K562 (cell line): ENCODE results near the gene ZNF622. TPM values are rescaled to one million over a fixed set of nuclear protein-coding genes. Genes with fewer than 3 reads are reported as not detected.

Experiments
- ATAC-seq: fragments of 200-7000 bp; cut with Tn5 transposase; 3 replicates; pipeline ENCODE4 v1.9.1; 2020; ENCODE audit warnings: moderate library complexity
- BruUV-seq: library from RNA; stranded (reverse); fragments of 400-500 nt; replicated peaks from 2 replicates; lab custom pipeline; 2021; lab: Mats Ljungman, UMichigan
- CTCF ChIA-PET: fragments of 300-600 bp; formaldehyde crosslinking; extraction: SDS; loops from one replicate; lab custom pipeline; 2021; ENCODE audit warnings: low intra/inter-chr PET ratio; lab: Yijun Ruan, JAX
- POLR2A ChIA-PET: fragments of 300-600, 350-650 bp; sonication (Branson Sonifier 250); formaldehyde crosslinking; extraction: SDS; loops from one replicate; lab custom pipeline; 2021; ENCODE audit warnings: antibody characterized with exemption, inconsistent platforms; lab: Yijun Ruan, JAX
- DNase-seq, 4 experiments: peaks; one replicate each; pipeline versions ENCODE4 v3.0.0 to v3.0.0-alpha.2; 2011 to 2018; ENCODE audit warnings: low spot score in 3 of 4, mixed read lengths in 3 of 4; ENCODE audit errors: extremely low read depth in 1 of 4
- FAIRE-seq: peaks from 2 replicates; lab custom pipeline; 2011; peaks lifted over from hg19 to GRCh38; lab: Jason Lieb, UNC
- H2AFZ ChIP-seq: 2 replicates; pipeline ENCODE4 v1.6.0; 2011; ENCODE audit warnings: low read depth, low read length, control low read depth, inconsistent platforms
- H3K27ac ChIP-seq: fragments of 200-600 bp; 3 replicates; pipeline ENCODE4 v1.8.0; 2011; ENCODE audit warnings: low read depth, mild to moderate bottlenecking, control low read depth, inconsistent platforms, low read length, moderate library complexity, mixed read lengths; ENCODE audit errors: extremely low read depth
- H3K27me3 ChIP-seq, 2 experiments: fragments of 300-600 bp in 1 of 2; 2 replicates in 1 of 2; 3 replicates in 1 of 2; pipeline versions ENCODE4 v1.6.0 to v1.8.0; 2011; ENCODE audit warnings: inconsistent platforms in 2 of 2, low read length in 2 of 2, mild to moderate bottlenecking in 1 of 2, mixed read lengths in 1 of 2, moderate library complexity in 1 of 2; ENCODE audit not compliant: control insufficient read depth in 2 of 2, insufficient read depth in 2 of 2
- H3K36me3 ChIP-seq: fragments of 300-600 bp; 3 replicates; pipeline ENCODE4 v1.8.0; 2011; ENCODE audit warnings: mild to moderate bottlenecking, low read length, inconsistent platforms; ENCODE audit not compliant: control insufficient read depth, insufficient read depth
- H3K4me1 ChIP-seq, 2 experiments: fragments of 200-600 bp in 1 of 2; replicated peaks in 1 of 2; 2 replicates in 1 of 2; 3 replicates in 1 of 2; pipeline versions ENCODE4 v1.5.1 to v1.8.0; 2011; ENCODE audit warnings: inconsistent platforms in 2 of 2, low read length in 2 of 2, mild to moderate bottlenecking in 1 of 2, mixed read lengths in 1 of 2, moderate library complexity in 1 of 2; ENCODE audit not compliant: control insufficient read depth in 2 of 2, insufficient read depth in 2 of 2
- H3K4me2 ChIP-seq: 2 replicates; pipeline ENCODE4 v1.6.1; 2011; ENCODE audit warnings: low read length, control low read depth, inconsistent platforms, mixed read lengths; ENCODE audit not compliant: insufficient read depth
- H3K4me3 ChIP-seq: fragments of 200-600 bp; sonication (generic), shearing (Covaris generic); 2 replicates; pipeline ENCODE4 v1.5.1; 2016; ENCODE audit warnings: control low read depth, inconsistent platforms
- H3K79me2 ChIP-seq: fragments of 200-600 bp; 3 replicates; pipeline ENCODE4 v1.8.0; 2011; ENCODE audit warnings: low read length, inconsistent platforms; ENCODE audit not compliant: control insufficient read depth, insufficient read depth
- H3K9ac ChIP-seq, 2 experiments: 2 replicates each; pipeline versions ENCODE4 v1.6.0 to v1.6.1; 2011; ENCODE audit warnings: low read depth in 2 of 2, low read length in 2 of 2, control low read depth in 1 of 2, inconsistent platforms in 1 of 2, mild to moderate bottlenecking in 1 of 2, mixed read lengths in 1 of 2; ENCODE audit not compliant: insufficient read depth in 1 of 2
- H3K9me1 ChIP-seq: one replicate; pipeline ENCODE4 v1.6.0; 2011; ENCODE audit warnings: inconsistent platforms, mild to moderate bottlenecking, low read length, moderate library complexity; ENCODE audit not compliant: control insufficient read depth, insufficient read depth
- H3K9me3 ChIP-seq: replicated peaks from 2 replicates; pipeline ENCODE4 v1.5.1; 2011; ENCODE audit warnings: low read depth, low read length, inconsistent platforms; ENCODE audit not compliant: control insufficient read depth, insufficient read depth
- H4K20me1 ChIP-seq: replicated peaks from 2 replicates; pipeline ENCODE4 v1.6.1; 2011; ENCODE audit warnings: low read length, inconsistent platforms, mixed read lengths; ENCODE audit not compliant: control insufficient read depth, insufficient read depth
- CHAMP1 ChIP-seq: fragments of 450-650 bp; IDR thresholded peaks from 2 replicates; pipeline ENCODE4 v1.6.1; 2016; ENCODE audit warnings: mild to moderate bottlenecking
- EZH2 ChIP-seq: IDR thresholded peaks from 2 replicates; pipeline ENCODE4 v1.6.1; 2012; ENCODE audit warnings: low read depth, mild to moderate bottlenecking, inconsistent platforms, low read length, borderline replicate concordance
- HOMEZ ChIP-seq: fragments of 250-450 bp; sonication (Bioruptor Pico); IDR thresholded peaks from 2 replicates; pipeline ENCODE4 v1.4.0; 2020; ENCODE audit warnings: mild to moderate bottlenecking, moderate library complexity
- LCOR ChIP-seq: sonication (generic); formaldehyde crosslinking; IDR thresholded peaks from 2 replicates; pipeline ENCODE4 v1.8.0; 2022; ENCODE audit warnings: mild to moderate bottlenecking, missing genetic modification reagents
- MTF1 ChIP-seq: fragments of 250-450 bp; sonication (Bioruptor Pico); IDR thresholded peaks from 2 replicates; pipeline ENCODE4 v1.9.0; 2021; ENCODE audit warnings: moderate library complexity, mild to moderate bottlenecking, inconsistent platforms, borderline replicate concordance
- SFPQ ChIP-seq: fragments of 200-400 bp; formaldehyde crosslinking; IDR thresholded peaks from 2 replicates; pipeline ENCODE4 v1.6.1; 2017; ENCODE audit warnings: mild to moderate bottlenecking, low read depth, low read length, moderate library complexity
- ZNF146 ChIP-seq: IDR thresholded peaks from one replicate; pipeline ENCODE4 v1.6.1; 2018; ENCODE audit warnings: missing compliant biosample characterization; ENCODE audit not compliant: unreplicated experiment
- WGBS: fragments of 100-300 bp; shearing (Covaris generic); methylation state at CpG from one replicate; pipeline ENCODE4 v1.1.6; 2016; ENCODE audit warnings: low coverage, mixed read lengths; ENCODE audit not compliant: insufficient coverage; ENCODE audit errors: missing lambda C conversion rate; 5-methylcytosine and 5-hydroxymethylcytosine counted together
- in situ Hi-C: fragments of 300-500 bp; cut with MboI; formaldehyde crosslinking; loops from 4 replicates; pipeline ENCODE4 v1.15.0; 2018; ENCODE audit warnings: inconsistent platforms, mixed read lengths
- intact Hi-C: fragments of 100-400 bp; cut with micrococcal nuclease; formaldehyde crosslinking; loops from 2 replicates; pipeline ENCODE4 v1.14.2; 2022
- polyA plus RNA-seq, 8 experiments: library from polyadenylated mRNA; depleted of rRNA in 4 of 8; stranded (reverse) in 5 of 8; unstranded in 3 of 8; fragments of >200 nt; fragmentation: Nextera tagmentation in 2 of 8; fragmentation: Illumina TruSeq in 1 of 8; extraction: Ambion mirVana in 2 of 8; extraction: Trizol in 1 of 8; gene quantifications; 2 replicates each; pipeline versions ENCODE4 v1.2.1 to v1.2.3, GENCODE V29; 2011 to 2014; ENCODE audit warnings: inconsistent platforms in 1 of 8, missing spikeins in 1 of 8
- total RNA-seq, 7 experiments: library from RNA; depleted of rRNA in 6 of 7; stranded (reverse); fragments of >200 nt in 6 of 7; fragmentation: Illumina TruSeq in 2 of 7; extraction: Trizol in 2 of 7; gene quantifications; 2 replicates each; pipeline versions ENCODE4 v1.2.1 to v1.2.3, GENCODE V29; 2011 to 2021; ENCODE audit warnings: low replicate concordance in 1 of 7

ZNF622 gene
- total and polyA plus RNA-seq, 9 of the 15 experiments (the other 6 are each of a cell fraction or from before 2014, with no cell fraction given) = 9.6 to 51.5 (median 32.3) TPM

GRCh38 chr5:16411741-16412455 is 53.7 kb downstream of the ZNF622 start:
- POLR2A ChIA-PET = no interaction called here
- WGBS = 4% methylated on average over 3 of the region's 3 CpGs
- no peaks in the 10 kb centered on the region for H3K9me1 ChIP-seq
- H3K9me3 ChIP-seq = no peaks in the 10 kb centered on the region
- DNase-seq (no peak), FAIRE-seq (no peak), ATAC-seq (no peak)
- no peak overlapping the region for H3K9ac ChIP-seq
- no TSS peak for BruUV-seq
- H3K4me2 ChIP-seq = no peak overlapping the region
- H3K4me3 ChIP-seq = no peak overlapping the region
- intact Hi-C loops = no loop called here
- in situ Hi-C loops = no loop called here
- no peaks in the 10 kb centered on the region for H3K79me2 ChIP-seq
- CTCF ChIA-PET = no interaction called here
- peaks cover 3 to 8% of the 10 kb centered on the region in 2 experiments; a peak in 1 of 5 replicates for H3K27me3 ChIP-seq
- H2AFZ ChIP-seq = no peak overlapping the region
- H4K20me1 ChIP-seq = no peaks in the 10 kb centered on the region
- TF ChIP-seq EZH2 = no peak
- H3K36me3 ChIP-seq = no peaks in the 10 kb centered on the region
- H3K27ac ChIP-seq = no peak overlapping the region
- no peaks in the 10 kb centered on the region for H3K4me1 ChIP-seq

GRCh38 chr5:16411235-16411634 is 54.4 kb downstream of the ZNF622 start:
- Histone ChIP-seq H3K9me1 (no peaks in the 10 kb centered on the region), H3K4me1 (no peaks in the 10 kb centered on the region), H3K9me3 (no peaks in the 10 kb centered on the region), H4K20me1 (no peaks in the 10 kb centered on the region), H3K36me3 (no peaks in the 10 kb centered on the region), H2AFZ (no peak overlapping the region), H3K79me2 (no peaks in the 10 kb centered on the region), H3K4me2 (no peak overlapping the region), H3K27ac (no peak overlapping the region), H3K4me3 (no peak overlapping the region), H3K27me3 (peaks cover 3 to 8% of the 10 kb centered on the region in 2 experiments; a peak in 1 of 5 replicates), H3K9ac (no peak overlapping the region)
- in situ Hi-C loops = no loop called here
- DNase-seq (no peak), ATAC-seq (no peak), FAIRE-seq (no peak)
- CTCF ChIA-PET = no interaction called here
- WGBS = 3% methylated on average over 9 of the region's 9 CpGs
- intact Hi-C loops = no loop called here
- no TSS peak for BruUV-seq
- POLR2A ChIA-PET = no interaction called here
- no peak for TF ChIP-seq LCOR
- no peak for TF ChIP-seq CHAMP1
- TF ChIP-seq ZNF146 = no peak
- TF ChIP-seq MTF1 = no peak
- TF ChIP-seq HOMEZ (CRISPR knock-in tag) = no peak
- no peak for TF ChIP-seq SFPQ
